Heart right ventricle (tissue), 16 donors: ENCODE measurements around the gene RASAL2. TPM values are rescaled to one million over a fixed set of nuclear protein-coding genes. Genes with fewer than 3 reads are reported as not detected.

Experiments
- ATAC-seq, 8 donors: fragments of 200-7000 bp; cut with Tn5 transposase; one replicate each; pipeline ENCODE4 v1.9.1; 2020; ENCODE audit warnings: mild to moderate bottlenecking in 8 of 8, moderate library complexity in 8 of 8, moderate number of reproducible peaks in 1 of 8
- DNase-seq, 2 donors: peaks; one replicate each; pipeline ENCODE4 v3.0.0-alpha.2; 2020
- H3K27ac ChIP-seq, 10 donors: fragments of 200-600 bp; sonication (generic) in 2 of 10; one replicate each; pipeline versions ENCODE4 v1.5.0 to v1.8.0; 2020 to 2022; ENCODE audit warnings: mild to moderate bottlenecking in 3 of 10
- H3K27me3 ChIP-seq, 7 donors: fragments of 200-600 bp; one replicate each; pipeline ENCODE4 v1.8.0; 2021 to 2022; ENCODE audit warnings: mild to moderate bottlenecking in 2 of 7
- H3K36me3 ChIP-seq, 9 donors: fragments of 200-600 bp; sonication (generic) in 1 of 9; one replicate each; pipeline versions ENCODE4 v1.5.0 to v1.8.0; 2020 to 2022; ENCODE audit warnings: mild to moderate bottlenecking in 2 of 9
- H3K4me1 ChIP-seq, 9 donors: fragments of 200-600 bp; sonication (generic) in 1 of 9; one replicate each; pipeline versions ENCODE4 v1.5.0 to v1.8.0; 2020 to 2022; ENCODE audit warnings: mild to moderate bottlenecking in 4 of 9
- H3K4me3 ChIP-seq, 10 donors: fragments of 200-600 bp; sonication (generic) in 2 of 10; one replicate each; pipeline versions ENCODE4 v1.5.0 to v1.8.0; 2020 to 2022; ENCODE audit warnings: mild to moderate bottlenecking in 7 of 10, moderate library complexity in 2 of 10
- H3K9me3 ChIP-seq, 11 donors: fragments of 200-600 bp in 10 of 11; sonication (generic) in 2 of 11; one replicate each; pipeline versions ENCODE4 v1.5.0 to v1.8.0; 2013 to 2022; ENCODE audit warnings: mild to moderate bottlenecking in 2 of 11, control low read depth in 1 of 11, moderate library complexity in 1 of 11
- CTCF ChIP-seq, 9 donors: fragments of 200-600 bp; sonication (generic) in 2 of 9; IDR thresholded peaks; one replicate each; pipeline versions ENCODE4 v1.5.0 to v1.8.0; 2021 to 2022; ENCODE audit warnings: antibody characterized with exemption in 9 of 9, mild to moderate bottlenecking in 5 of 9, moderate library complexity in 1 of 9
- WGBS, 2 donors: extraction: QIAGEN DNeasy Blood & Tissue Kit; methylation state at CpG; one replicate each; pipeline ENCODE4 v1.1.7; 2013; ENCODE audit warnings: inconsistent platforms in 1 of 2; 5-methylcytosine and 5-hydroxymethylcytosine counted together
- intact Hi-C, 10 donors: fragments of 100-400 bp; cut with DNase I; formaldehyde crosslinking; loops; one replicate each; pipeline versions ENCODE4 v1.11.1 to v1.14.2; 2022
- polyA plus RNA-seq, 2 donors: library from polyadenylated mRNA; stranded (reverse); fragments of 200-250 nt; gene quantifications; one replicate each; pipeline ENCODE4 v1.2.3, GENCODE V29; 2013
- total RNA-seq, 10 donors: library from RNA; stranded (reverse); fragmentation: NEBNext Ultra II Directional in 3 of 10; extraction: Animal tissue kit (Norgen Biotek cat#: 25700) in 3 of 10; gene quantifications; one replicate each; pipeline versions ENCODE4 v1.2.1 to v1.2.4, GENCODE V29; 2021 to 2023
- donor health status: Arrhythmogenic right ventricular cardiomyopathy.
- donor health status: ischemic (EF 13 %, LVEDD 7.1; RV severe dilation, severe dysfunction).
- donor health status: healthy with polysubstance abuse.
- donor health status: DM: no; HTN: yes; CAD: no.
- donor health status: DM: no; HTN: no; CAD: no.
- donor health status: ischemic (EF 25% LVEDD 6.9; RV normal size, moderate dysfunction).
- donor health status: ischemic (EF 25% LVEDD 5.7; RV mildly dilated, moderate dysfunction).
- donor health status: healthy.
- donor health status: DM: yes; HTN: yes; CAD: no.
- donor health status: Ischemic cardiomyopathy.
- donor health status: ischemic (EF 35%, LVEDD 5.7; RV mildly dilated, moderate dysfunction).
- donor health status: nonischemic (EF 11% LVEDD 7.7; RV severe dilation, severe dysfunction).
- donor health status: DM: yes; HTN: yes; CAD: no.
- donor health status: PGD.
- donor health status: ischemic (EF 29% LVEDD 5.4; RV normal size, mild dysfunction).
- donor health status: nonischemic (EF 23%, LVEDD 6.1; RV moderate dilation, normal function).

The RASAL2 gene
- total and polyA plus RNA-seq, 12 donors: 3.5 to 59.8 (median 36.2) TPM

DNA sequence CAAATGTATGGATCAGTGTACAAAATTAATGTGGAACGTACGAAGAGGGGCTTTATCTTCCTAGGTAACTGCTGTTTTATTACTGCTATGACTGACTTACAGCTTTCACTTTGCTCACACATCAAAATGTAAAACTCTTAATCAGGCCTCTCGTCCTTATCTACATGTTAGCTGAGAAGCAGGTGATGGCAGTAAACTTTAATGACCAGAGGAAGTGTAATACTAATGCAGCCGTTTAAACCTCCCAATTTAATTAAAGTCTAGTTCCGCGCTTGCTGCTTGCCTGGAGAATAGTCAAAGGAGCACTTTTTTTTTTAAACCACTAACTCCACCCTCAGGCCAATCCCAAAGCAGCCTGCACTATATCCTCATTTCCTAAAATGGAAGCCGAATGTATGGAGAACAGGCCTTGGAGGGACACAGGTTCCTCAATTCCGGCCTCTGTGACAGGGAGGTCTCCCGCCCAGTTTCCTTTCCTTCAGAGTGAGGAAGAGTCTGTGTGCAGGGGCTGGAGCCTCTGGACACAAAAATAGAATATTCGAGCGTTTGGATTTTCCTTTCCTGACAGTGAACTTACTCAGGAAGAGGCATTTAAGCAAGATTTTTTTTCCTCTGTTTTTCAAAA is 36.7 kb upstream of the RASAL2 start:
- WGBS, 2 donors: 29 to 32% methylated on average over 11 of the region's 11 CpGs
- Histone ChIP-seq H3K4me3 (peak overlapping the region in 7 of 10 donors; percentile 9 to 32 (median 23)), H3K36me3 (no peaks in the 10 kb centered on the region), H3K4me1 (peaks cover 31 to 96% (median 90%) of the 10 kb centered on the region in 9 donors), H3K9me3 (no peaks in the 10 kb centered on the region), H3K27me3 (no peaks in the 10 kb centered on the region), H3K27ac (peak overlapping the region; percentile 72 to 95 (median 82))
- no peak for TF ChIP-seq CTCF (IDR thresholded peaks at IDR 0.05)
- ATAC-seq (peak; percentile 14 to 67 (median 50)), DNase-seq (peak in 1 of 2 donors; percentile 59)
- intact Hi-C loops: loop anchor here in 9 of 10 donors (2.0 to 10.0 kb wide), 9 partner anchors 18 to 225 kb away; partner anchors contain the start of gene RASAL2 (in 4 of the 9)

GRCh38 chr1:178057912-178058534 is 35.9 kb upstream of the RASAL2 start:
- peak; percentile 72 to 77 for DNase-seq
- Histone ChIP-seq H3K27me3 (no peaks in the 10 kb centered on the region), H3K27ac (peak overlapping the region; percentile 72 to 95 (median 82)), H3K36me3 (no peaks in the 10 kb centered on the region), H3K9me3 (no peaks in the 10 kb centered on the region), H3K4me3 (peak overlapping the region in 5 of 10 donors; percentile 9 to 31 (median 30)), H3K4me1 (peaks cover 29 to 89% (median 84%) of the 10 kb centered on the region in 9 donors)
- peak; percentile 59 to 94 (median 87) for ATAC-seq
- 10 to 17% methylated on average over 7 of the region's 7 CpGs for WGBS, 2 donors
- intact Hi-C loops: loop anchor here in 9 of 10 donors (1.0 to 10.0 kb wide), 11 partner anchors 19 to 224 kb away; partner anchors contain the start of gene RASAL2 (in 5 of the 9)
- TF ChIP-seq CTCF (IDR thresholded peaks at IDR 0.05): no peak

GRCh38 chr1:178060789-178061556 is 32.9 kb upstream of the RASAL2 start:
- intact Hi-C loops: no loop called here
- 47 to 58% methylated on average over 9 of the region's 9 CpGs for WGBS, 2 donors
- H3K4me3 ChIP-seq: no peak overlapping the region

More at GRCh38 chr1:178060789-178061556, 32.9 kb upstream of the RASAL2 start:
- peak overlapping the region in 9 of 10 donors; percentile 14 to 94 (median 76) for H3K27ac ChIP-seq
- H3K36me3 ChIP-seq: no peaks in the 10 kb centered on the region
- no peaks in the 10 kb centered on the region for H3K9me3 ChIP-seq
- DNase-seq (peak in 1 of 2 donors; percentile 32), ATAC-seq (no peak)
- H3K27me3 ChIP-seq: no peaks in the 10 kb centered on the region
- no peak for TF ChIP-seq CTCF (IDR thresholded peaks at IDR 0.05)
- peaks cover 25 to 62% (median 59%) of the 10 kb centered on the region in 9 donors for H3K4me1 ChIP-seq
